HG03571 (cell line): Measurements from ENCODE around the gene TSHZ3.

Experiments used
- ATAC-seq: cut with Tn5 transposase; IDR thresholded peaks from one replicate; pipeline ENCODE4 v1.9.1; 2021; ENCODE audit not compliant: unreplicated experiment

TSHZ3 gene

DNA sequence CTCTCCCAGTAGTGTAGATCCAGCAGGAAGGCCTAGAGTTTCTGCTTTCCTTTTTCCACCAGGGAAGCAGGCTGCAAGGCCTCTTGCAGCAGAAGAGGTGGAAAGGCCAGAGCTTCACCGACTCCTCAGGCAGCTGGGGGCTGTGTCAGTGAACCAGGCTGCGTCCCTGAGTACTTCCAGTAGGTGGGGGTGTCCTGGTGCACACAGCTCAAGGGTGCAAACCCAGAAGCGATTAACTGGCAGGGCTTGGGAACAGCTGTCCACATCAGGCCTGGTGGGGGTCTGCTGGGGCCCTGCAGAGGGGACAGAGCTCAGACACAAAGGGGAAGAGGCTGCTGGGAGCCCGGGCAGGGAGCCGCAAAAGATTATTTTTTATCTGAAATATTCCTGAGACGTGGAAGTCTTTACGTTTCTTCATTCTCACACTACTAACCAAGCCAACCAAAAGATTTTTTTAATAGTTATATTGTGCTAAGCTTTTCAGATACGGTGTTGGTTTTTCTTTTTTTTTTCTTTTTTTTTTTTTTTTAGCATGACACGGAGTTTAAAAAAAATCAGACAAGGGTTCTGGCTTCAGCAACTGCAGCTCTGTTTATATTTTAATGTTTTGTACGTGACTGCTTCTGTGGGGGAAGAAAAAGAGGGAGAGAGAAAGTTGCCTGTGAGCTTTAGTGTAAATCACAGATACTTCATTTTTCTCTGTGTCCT lies 11.0 kb downstream of the TSHZ3 start:
- ATAC-seq: no peak

DNA sequence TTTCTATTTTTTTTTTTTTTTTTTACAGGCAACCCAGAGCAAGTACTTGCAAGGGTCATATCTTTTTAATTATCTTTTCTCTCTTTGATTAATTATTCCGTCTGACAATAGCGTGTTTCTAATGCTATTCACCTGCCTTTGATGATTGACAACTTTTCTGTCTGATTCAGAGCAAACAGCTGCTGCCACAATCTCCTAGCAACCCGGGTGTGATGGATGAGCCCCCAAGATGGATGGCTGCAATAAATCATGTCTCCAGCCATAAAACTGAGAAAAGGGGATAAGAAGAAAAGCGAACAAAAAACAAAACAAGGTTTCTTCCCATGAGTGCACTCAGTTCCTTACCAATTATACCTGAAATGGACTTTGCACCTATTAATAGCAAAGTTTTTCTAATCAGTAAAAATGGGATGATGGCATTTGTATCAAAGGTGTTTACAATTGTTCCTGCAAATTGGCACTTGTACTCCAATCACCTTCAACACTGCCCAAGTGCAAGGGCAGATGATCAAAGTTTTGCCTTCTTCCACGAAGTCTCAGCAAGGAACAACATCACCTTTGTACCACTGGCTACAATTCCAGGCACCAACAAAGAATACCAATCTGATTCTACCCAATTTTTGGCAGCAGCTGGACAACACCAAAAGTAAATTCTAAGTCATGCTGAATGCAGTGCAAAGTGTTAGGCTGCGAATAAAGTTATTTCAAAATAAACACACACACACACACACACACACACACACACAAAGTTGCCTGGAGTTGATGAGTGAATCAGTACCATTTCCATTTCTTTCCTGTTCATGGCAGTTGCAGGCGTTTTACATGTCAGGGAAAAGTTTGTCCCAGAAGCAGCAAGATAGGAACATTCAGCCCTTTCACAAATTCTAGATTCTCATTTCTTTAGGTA lies 12.0 kb downstream of the TSHZ3 start:
- no peak for ATAC-seq

DNA sequence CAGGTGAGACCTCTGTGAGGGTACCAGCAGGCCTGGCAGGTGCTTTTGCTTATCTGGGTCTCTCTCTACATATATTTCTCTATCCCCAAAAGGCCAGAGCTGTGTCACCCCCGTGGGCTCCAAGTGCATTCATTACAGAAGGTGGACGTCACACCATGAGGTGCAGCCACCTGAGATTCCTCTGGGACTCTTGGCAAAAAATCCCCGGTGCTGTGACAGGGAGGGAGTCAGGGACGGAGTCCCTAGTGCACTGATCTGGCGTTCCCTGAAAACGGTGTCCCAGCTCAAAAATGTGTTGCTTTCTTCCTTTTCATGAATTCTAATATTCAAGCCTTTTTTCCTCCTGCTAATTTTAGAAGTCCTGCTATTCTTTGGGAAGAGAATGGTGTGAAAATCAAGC lies 13.5 kb downstream of the TSHZ3 start:
- ATAC-seq: no peak

DNA sequence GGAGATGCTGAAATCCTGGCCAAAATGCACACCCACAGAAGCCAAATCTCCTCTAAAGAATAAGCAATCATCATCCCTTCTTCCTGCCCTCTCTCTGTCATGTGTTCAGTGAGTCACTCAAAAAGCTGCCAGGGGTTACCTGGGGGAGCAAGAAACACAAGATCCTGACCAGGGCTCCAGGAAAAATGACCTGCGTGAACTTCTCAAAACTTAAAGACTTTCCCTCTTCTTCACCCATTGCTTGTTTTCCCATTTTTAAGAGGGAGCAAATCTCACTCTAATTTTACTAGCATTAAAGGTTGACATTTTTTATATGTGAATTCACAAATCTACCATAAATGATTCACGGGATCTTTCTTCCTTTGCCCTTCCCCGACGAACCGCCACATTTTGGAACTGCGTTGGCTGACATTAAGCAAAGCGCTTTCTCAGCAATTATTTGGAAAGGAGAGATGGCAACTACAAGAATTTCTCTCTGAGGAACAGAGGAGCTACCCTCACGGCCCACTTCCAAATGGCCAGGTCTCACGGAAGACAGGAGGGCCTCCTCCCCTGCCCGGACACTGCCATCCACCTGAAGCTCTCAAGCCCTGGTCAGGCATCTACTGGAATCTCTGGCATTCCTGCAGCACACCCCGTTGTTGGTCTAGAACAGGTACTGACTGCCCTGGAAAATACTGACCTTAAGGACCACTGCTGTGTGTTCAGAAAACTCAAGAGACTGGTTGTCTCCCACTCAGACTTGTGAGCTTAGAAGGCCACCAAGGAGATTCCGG lies 14.2 kb downstream of the TSHZ3 start:
- no peak for ATAC-seq

DNA sequence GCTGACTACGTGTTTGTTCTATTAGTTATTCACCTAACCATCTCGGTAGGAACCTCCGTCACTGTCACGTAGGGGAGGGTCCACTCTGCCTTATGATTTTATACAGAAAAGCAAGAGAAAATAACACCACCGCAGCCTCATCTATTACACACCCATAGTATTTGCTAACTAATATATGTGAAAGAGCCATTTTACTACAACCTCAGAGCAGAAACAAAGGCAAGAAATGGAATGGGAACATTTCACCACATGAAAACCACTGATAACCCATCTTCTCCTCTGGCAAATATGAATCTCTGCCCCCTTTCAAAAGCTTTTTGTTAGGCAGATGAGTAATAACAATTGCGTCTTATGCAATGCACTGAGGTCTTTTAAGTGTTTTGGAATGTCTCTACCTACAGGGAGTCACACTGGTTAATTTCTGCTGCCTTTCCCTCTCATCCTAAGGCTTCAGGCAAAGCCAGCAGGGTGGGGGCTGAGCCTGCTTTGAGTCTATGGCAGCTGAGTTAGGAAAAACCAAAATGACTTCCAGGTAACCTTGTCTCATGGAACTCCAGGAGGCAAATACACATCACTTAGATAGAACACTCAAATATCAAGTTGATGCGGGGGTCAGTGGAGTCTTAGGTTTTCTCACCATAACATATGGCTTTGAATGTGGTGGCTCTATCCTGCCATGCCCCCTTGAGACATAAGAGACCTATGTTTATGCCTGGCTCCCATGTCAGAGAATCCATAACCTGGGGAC lies 15.0 kb downstream of the TSHZ3 start:
- no peak for ATAC-seq

DNA sequence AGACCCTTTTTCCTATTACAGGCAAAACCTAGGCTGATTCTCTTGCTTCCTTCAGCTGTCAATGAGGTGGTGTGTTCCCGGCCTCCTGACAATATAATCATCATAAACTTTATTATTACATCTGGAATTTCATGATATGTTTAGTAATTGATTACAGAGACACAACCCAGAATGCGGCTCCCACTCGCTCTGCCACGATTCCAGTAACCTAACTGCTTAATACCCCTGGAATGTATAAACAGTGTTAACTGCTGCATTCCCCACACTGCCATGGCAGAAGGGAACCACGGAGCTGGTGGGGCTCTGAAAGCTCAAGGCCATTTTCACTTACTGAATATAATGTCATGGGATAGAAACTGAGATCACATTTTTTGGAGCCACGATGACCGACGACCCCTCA lies 17.1 kb downstream of the TSHZ3 start:
- no peak for ATAC-seq

DNA sequence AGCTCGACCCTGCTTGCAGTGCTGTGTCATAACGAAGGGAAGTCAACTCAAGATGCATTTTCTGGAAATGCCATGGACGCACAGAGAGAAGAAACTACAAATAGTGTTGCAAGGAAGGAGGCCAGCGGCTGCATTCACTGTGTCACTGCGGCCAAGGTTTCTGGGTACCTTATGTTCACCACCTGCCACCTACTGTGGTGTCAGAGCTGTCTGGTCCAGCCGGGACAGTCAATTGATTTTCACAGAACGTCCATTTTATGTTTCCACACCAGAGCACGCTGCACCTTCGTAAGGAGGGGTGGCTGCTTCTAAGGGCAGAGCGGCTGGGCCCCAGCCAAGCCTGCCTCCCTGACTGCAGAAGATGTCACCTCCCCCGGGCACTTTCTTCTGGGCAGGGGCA lies 17.7 kb downstream of the TSHZ3 start:
- no peak for ATAC-seq

DNA sequence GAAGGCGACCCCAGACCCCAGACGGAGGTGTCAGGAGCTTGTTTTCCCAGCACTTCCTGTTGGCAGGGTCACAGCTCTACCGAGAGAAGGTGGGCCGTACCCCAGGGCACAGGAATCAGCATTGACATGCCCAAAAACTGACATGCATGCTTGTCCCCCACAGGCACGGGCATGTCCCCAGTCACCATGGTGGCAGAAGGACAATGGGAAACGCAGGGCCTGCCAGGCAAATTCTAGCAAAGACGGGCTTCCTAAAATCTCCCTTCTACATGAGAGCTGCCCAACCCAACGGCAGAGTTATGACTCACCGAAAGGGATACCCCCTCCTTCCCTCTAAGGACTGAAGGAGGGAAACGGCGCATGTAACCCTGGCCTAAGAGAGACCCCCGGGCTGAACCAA lies 18.5 kb downstream of the TSHZ3 start:
- ATAC-seq: no peak

DNA sequence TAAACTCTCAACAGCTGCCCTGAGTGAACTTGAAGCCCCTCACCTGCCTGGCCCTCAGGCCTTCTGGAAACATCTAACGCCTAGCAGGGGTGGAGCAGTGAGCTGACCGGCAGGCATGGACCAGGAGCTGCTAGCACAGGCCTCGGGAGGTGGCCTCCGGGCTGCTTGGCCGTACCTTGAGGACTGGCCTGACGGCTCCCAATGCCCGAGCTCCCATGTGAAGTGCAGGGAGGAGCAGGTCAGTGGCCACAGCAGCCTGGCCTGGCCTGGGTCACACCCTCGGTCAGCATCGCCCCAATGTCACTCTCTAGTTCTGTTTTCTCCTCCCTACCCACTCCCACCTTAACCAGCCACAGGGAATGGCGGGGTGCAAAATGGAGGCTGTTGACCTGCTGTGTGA lies 19.0 kb downstream of the TSHZ3 start:
- ATAC-seq: no peak

DNA sequence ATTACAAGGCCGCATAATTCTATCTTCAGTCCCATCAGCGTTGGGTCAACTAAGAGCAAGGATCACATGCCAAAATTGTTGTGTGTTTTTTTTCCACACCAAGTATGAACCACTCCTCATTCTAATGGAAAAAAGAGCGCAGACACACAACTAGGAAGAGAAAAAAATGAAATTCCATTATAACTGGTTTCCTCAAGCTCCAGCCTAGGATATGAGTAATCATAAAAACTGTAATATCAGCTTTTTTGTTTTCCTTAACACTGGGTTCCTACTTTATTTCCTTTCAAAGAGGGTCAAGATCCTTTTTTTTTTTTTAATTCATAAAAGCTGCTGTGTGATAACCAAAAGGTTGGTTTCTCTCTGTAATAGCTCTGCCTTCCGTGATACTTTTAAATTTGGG lies 19.4 kb downstream of the TSHZ3 start:
- no peak for ATAC-seq

DNA sequence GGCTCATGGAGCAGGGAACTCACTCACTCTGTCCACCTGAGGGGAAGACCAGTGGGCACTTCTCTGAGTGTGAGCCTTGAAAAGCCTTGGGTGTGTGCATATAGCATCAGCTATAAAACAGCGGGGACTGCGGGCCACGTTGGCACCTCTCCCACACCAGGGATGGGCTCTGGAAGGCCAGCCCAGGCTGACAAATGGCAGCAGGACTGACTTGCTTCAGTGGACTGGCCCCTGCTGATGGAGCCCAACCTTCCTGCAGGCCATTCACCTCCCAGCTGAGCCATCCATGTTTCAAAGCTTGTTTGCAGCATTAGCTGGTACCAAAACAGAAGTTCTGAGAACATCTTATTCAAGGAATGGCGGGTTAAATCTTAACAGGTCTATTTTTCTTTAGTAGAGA lies 21.0 kb downstream of the TSHZ3 start:
- ATAC-seq: no peak

DNA sequence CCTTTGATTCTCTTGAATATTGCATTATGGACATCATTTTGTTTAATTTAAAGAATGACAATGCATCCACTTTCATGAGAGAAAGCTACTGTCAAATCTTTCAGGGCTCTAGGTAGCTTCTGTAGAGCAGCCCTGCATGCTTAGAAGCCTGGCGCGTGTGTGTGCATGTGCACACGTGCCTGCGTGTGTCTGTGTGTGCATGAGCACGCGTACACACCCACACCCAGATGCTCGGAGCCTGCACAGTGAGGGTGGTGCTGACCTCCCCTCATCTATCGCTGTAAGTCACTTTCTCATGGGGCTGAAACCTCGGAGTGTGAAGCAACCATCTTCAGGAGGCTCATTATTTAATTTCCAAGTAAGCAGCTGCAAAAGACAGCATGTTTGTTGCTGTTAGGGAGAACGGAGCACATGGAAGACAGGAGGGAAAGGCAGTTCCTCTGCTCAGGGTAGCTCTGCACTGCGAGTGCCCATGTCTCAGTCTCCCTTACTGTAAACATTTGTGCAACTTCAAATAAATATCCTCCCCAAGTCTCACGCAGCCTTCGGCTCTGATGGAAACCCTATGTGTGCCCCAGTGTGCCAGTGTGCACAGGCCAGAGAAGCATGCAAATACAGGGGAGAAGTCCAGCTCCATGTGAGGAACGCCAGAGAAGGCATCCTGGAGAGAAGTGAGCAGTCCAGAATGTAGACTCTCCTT lies 22.8 kb downstream of the TSHZ3 start:
- no peak for ATAC-seq

DNA sequence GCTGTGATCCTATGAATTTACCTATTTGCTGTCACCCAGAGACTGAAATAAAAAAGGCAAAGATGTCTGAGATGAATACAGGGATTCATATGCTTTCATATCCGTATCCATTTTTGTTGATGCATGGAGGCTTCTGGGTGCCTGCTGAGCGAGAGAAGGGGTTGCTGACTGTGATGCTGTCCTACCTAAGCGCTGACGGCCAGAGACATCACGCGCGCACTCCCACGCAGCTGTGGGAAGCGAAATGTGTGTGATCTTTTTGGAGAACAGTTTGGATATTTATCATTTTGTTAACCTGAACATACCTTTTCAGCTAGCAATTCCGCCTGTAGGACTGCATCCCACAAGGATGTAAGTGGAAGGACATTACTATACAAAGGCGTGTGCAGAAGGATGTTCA lies 23.9 kb downstream of the TSHZ3 start:
- no peak for ATAC-seq

DNA sequence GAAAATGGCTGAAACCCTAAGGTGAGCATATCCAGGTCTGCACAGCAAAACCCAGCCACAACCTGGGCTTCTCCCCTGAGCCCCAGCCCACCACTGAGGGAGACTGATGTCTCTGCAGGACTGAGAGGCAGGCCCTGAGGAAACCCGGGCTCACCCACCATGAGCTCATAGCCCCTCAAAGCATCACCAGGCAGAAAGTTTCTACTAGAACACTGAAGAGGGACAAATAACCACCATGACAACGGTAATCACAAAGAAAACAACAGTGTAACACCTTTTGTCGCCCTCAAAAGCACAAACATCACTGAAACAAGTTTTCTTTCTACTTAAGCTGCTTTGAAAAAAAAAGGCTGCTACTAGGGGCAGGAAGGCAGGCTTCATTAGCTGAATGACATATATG lies 29.8 kb downstream of the TSHZ3 start:
- no peak for ATAC-seq

DNA sequence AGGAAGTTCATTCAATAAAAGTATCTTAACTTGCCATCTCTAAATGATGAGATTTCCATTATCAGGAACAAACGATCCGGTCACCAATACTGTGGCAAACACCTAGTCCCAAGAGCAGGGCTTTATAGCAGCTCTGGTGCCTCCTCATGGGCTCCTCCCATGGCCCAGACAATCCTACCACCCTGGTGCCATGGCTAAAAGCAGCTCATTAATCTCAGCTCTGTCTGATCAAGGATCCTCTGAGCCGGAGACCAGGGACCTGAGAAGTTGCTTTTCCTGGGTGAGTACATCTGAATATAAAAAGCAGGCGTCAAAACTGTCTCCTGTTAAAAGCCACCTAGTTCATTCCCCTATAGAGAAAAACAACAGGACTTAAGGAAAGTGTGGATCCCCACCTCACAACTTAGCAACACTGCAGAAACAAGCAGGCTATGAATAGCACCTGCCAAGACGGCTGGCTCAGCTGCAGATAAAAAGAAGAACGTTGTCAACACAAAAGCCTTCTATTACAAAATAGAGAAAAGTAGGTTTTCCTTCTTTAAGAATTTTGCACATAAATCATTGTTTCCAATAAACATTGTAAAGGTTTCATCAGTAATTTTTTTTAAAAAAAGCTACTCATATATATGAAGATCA lies 30.3 kb downstream of the TSHZ3 start:
- ATAC-seq: no peak

DNA sequence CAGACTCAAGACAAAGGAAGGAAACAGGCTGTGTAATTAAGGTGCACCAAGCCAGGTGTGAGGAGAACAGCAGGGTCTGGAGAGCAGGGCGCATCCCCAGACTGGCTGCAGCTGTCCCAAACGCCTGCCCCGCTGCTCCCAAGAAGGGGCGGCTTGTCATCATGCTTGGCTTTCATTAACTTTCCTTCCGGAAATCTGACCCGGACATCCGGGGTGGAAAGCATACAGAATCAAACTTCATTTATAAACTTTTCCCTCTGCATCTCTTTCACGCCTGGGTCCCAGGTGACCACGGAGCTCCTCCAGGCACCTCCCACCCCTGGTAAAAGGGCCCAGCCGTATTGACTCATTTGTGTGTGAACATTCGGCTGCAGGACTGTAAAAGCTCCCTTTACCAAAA lies 31.7 kb downstream of the TSHZ3 start:
- ATAC-seq: no peak

DNA sequence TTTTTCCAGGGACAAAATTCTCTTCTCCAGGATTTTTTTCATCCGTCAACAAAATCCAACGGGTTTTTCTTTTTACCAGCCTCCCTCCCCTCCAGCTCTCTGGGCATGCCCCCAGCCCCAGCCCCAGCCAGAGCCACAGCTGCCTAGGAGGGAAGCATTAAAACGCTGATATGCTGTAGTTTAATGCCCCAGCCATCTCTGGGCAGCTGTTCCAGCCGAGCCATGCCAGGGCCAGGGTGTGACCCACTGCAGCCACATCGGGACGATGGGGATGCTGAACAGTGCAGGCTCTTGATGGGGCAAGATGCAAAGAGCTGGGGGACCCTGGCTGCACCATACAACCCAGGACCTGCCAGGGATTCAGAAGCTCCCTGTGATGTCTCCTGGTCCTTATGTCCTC lies 32.1 kb downstream of the TSHZ3 start:
- ATAC-seq: no peak

DNA sequence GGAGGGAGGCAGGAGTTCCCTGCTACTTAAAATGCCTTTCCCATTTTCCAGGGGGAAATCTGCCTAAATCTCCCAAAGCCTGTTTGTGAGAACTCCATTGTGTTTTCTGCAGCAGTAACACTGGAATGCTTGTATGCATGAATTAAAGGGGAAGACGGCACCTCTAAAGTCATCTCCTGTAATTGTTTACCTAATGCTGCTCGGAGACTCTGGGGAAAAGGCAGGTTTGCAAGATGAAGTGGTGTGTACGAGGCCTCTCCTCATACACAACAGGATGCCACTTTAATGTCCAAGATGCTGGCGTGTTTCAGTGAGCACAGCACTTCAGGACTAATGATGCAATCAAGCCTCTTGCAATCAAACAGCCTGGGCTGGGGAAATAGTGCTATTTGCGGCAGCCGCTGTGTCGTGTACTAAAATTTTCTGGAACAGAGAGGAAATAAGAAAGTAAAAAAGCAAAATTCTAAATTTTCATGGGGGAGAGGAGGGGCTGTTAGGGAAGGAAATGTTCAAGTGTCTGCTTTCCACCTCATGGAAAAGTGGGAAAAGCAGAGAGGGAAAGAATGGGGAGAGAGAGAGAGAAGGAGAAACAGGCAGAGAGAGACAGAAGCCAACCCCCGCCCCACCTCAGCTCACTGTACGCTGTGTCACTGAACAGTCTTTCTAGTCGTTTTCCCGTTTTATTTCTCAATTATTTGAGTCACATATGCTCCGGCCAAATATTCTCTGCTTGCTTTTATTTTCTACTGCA lies 32.9 kb downstream of the TSHZ3 start:
- ATAC-seq: no peak

DNA sequence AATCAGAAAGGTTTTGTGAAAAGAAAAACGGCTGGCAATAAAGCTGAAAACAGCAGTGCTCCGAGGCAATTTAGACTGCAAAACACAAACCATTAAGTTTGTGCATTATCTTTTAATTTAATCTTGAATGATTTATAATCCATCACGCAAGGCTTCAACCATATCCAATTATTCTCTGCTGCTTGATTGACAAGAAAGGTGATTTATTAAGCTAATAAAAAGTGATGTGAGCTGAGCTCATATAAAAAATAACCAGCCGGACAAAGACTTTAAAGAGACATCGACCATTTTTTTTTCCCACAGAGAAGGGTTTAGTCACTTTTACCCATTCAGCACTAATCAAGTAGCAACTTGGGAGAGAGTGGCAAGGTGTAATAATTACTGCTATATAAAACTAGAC lies 33.6 kb downstream of the TSHZ3 start:
- ATAC-seq: no peak
